A549 treated with Hydrocortisone at 1 μM for 4 hours (cell line): ENCODE data around the gene FOXD2. TPM values are rescaled to one million over a fixed set of nuclear protein-coding genes. Genes with fewer than 3 reads are reported as not detected.

Experiments used
- total RNA-seq: library from RNA; stranded (reverse); fragments of 200-300 nt; extraction: Qiagen RNA extraction; gene quantifications from 5 replicates; pipeline ENCODE4 v1.2.3, GENCODE V29; 2022

Gene FOXD2
- total RNA-seq, result 0.44 to 0.66 TPM (median 0.52 TPM) in 5 replicates

DNA sequence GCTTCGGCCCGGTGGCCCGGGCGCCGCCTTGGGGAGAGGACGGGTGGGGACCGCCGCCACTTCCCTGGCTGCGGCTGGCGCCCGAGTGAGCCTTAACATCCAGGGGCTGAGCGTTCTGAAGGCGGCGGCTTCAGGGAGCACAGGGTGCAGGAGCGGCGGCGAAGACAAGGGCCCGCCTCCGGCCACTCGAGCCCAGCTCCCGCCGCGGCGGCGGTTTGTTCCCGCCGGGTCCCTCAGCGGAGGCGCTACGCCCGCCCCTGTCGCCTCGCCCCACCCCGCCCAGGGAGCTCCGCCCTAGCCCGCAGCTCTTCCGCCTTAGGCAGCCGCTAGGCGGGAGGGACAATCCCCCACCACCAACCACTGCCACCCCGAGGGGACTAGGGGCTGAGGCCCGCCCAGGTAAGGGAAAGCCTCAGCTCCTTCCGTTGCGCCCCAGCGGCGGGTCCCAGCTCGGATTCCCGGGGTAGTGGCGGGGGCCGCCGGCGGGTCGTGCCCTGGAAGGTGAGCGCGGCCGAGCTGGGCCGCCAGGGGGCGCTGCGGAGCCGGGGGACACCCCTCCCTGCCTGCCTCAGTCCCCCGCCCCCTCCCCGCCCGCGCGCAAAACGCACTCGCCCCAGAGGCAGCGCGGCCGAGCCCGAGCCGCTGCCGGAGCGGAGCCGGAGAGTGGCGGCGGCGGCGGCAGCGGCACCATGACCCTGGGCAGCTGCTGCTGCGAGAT, at the start of gene FOXD2:
Gene FOXD2, plus strand, starts transcription at position 598 of the 718 bp plus-strand sequence. Its CDS starts 92 bp downstream, at position 690.

GRCh38 chr1:47415728-47416318, 22.0 kb upstream of the FOXD2 start, which contains the start of gene FOXE3:
FOXE3 (plus strand) TSS chr1:47416285; CDS start chr1:47416316, 31 bp downstream.

Other genes starting within 250 kb of the FOXD2 start
- 5.7 to 9.3 TPM (median 6.4 TPM) in 5 replicates for gene PDZK1IP1, start 248.0 kb upstream of the FOXD2 start, total RNA-seq
- gene TAL1, start 205.8 kb upstream of the FOXD2 start, total RNA-seq, result 0.02 TPM in 1 of 5 replicates, not detected in the others
- 9.0 to 11.3 TPM (median 9.6 TPM) in 5 replicates for gene STIL, start 123.9 kb upstream of the FOXD2 start, total RNA-seq
- gene CMPK1, start 104.3 kb upstream of the FOXD2 start, total RNA-seq, result 56.1 to 70.3 TPM (median 65.9 TPM) in 5 replicates
- gene FOXE3, start 21.8 kb upstream of the FOXD2 start, total RNA-seq, result 0.03 to 0.06 TPM in 2 of 5 replicates, not detected in the others